GM12891 (cell line): Measurements from ENCODE around the gene PLA2G1B.

Source experiments
- DNase-seq: peaks from one replicate; pipeline ENCODE4 v3.0.0; 2011; ENCODE audit warnings: low spot score; ENCODE audit not compliant: insufficient read length
- FAIRE-seq: peaks from 2 replicates; lab custom pipeline; 2011; peaks lifted over from hg19 to GRCh38; lab: Jason Lieb, UNC
- PAX5 ChIP-seq: IDR thresholded peaks from 2 replicates; pipeline ENCODE4 v1.6.1; 2011; ENCODE audit warnings: low read length, moderate library complexity, mild to moderate bottlenecking; ENCODE audit not compliant: insufficient read depth, severe bottlenecking
- POLR2A ChIP-seq: IDR thresholded peaks from 2 replicates; pipeline ENCODE4 v1.6.1; 2011; ENCODE audit warnings: low read depth, low read length, control low read depth
- POLR2AphosphoS5 ChIP-seq: IDR thresholded peaks from 2 replicates; pipeline ENCODE4 v1.6.1; 2011; ENCODE audit warnings: low read depth, low read length, control low read depth
- POU2F2 ChIP-seq: IDR thresholded peaks from 2 replicates; pipeline ENCODE4 v1.6.1; 2011; ENCODE audit warnings: low read depth, mild to moderate bottlenecking, control low read depth, low read length, moderate library complexity
- SPI1 ChIP-seq: IDR thresholded peaks from 2 replicates; pipeline ENCODE4 v1.6.1; 2011; ENCODE audit warnings: low read depth, low read length, control low read depth
- TAF1 ChIP-seq: IDR thresholded peaks from 2 replicates; pipeline ENCODE4 v1.6.1; 2011; ENCODE audit warnings: low read depth, low read length, control low read depth

Gene PLA2G1B

GRCh38 chr12:120359128-120359527, 31.5 kb upstream of the PLA2G1B start:
- DNase-seq (no peak), FAIRE-seq (no peak)
- TF ChIP-seq PAX5 (no peak), POLR2A (no peak), POLR2AphosphoS5 (no peak), POU2F2 (no peak), TAF1 (no peak), SPI1 (no peak)

DNA sequence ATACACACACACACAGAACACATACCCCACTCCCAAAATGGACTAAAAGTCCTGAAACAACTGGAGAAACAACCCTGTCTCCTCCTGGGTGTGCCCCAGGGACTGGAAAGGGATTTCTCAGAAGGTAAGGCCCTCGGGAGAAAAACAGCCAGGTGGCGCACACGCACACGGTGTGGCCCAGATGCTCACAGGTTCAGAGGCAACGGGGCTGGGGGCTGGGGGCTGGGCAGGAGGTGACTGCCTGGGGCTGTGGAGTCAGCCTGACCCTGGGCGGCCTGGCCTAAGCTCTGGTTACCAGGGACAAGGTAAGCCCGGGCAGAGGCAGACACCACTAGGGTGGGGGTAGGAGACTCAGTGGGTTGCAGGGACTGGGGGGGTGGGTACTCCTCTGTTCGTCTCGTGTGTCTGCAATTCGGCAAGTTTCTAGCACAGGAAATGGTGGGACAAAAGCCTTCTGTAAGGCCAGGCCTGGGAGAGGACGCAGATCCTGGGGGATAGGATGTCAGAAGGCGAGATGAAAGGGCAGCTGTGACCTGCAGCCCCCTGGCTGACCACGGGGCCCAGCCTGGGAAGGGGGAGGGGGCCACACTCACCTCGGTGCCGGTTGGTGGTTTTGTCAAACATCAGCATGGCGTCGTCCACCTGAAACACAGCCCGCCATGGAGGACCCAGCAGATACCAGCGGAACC, 31.0 kb upstream of the PLA2G1B start:
- TF ChIP-seq POLR2AphosphoS5 (no peak), SPI1 (no peak), TAF1 (no peak), POLR2A (no peak), PAX5 (no peak), POU2F2 (no peak)
- FAIRE-seq (no peak), DNase-seq (no peak)

DNA sequence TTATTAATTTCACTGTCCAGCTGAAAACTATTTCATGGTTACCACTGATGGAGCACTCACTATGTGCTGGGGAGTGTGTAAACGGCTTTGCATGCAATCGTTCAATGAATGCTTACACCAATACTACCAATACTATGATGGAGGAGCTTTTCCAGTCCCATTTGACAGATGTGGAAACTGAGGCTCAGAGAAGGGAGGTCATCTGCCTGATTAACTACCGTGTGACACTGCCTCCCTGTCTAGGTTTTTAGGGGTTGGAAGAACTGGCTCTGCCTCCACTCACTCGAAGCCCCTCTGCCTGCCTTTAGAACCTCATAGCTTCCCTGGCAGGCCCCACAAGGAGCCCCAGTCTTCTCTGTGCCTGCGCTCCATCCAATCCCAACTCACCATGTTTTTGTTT, 29.5 kb upstream of the PLA2G1B start:
- TF ChIP-seq POU2F2, result no peak
- no peak for TF ChIP-seq POLR2A
- TF ChIP-seq PAX5, result no peak
- no peak for TF ChIP-seq SPI1
- no peak for TF ChIP-seq POLR2AphosphoS5
- no peak for TF ChIP-seq TAF1
- DNase-seq (no peak), FAIRE-seq (no peak)

GRCh38 chr12:120356567-120357030, 29.0 kb upstream of the PLA2G1B start:
- TF ChIP-seq SPI1 (no peak), POU2F2 (no peak), POLR2A (no peak), TAF1 (no peak), PAX5 (no peak), POLR2AphosphoS5 (no peak)
- DNase-seq (peak; percentile 89), FAIRE-seq (peak; percentile 97)

DNA sequence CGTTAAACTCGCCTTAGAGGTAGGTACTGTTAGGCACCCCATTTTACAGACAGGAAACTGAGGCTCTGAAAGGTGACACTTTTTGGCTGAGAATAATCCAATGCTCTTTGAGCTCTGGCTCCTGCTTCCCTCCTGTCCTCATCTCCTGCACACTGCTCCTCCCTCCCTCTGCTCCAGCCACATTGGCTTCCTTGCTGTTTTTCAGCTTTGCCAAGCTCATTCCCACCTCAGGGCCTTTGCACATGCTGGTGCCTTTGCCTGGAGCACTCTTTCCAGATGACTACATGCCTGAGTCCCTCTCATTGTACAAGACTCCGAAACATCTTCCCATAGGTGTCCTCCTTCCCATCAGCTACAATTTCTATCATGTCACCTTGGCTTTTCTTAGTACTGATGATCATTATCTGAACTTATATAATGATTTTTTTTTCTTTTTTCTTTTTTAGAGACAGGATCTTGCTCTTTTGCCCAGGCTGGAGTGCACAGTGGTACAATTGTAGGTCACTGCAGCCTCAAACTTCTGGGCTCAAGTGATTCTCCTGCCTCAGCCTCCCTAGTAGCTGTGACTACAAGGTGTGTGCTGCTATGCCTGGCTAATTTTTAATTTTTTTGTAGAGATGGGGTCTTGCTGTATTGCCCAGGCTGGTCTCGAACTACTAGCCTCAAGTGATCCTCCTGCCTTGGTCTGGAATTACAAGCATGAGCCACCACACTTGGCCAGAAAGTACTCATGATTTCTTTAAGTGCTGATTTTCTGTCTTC, 26.2 kb upstream of the PLA2G1B start:
- TF ChIP-seq PAX5 (no peak), POLR2AphosphoS5 (no peak)
- FAIRE-seq (no peak), DNase-seq (no peak)

GRCh38 chr12:120353136-120353535, 25.6 kb upstream of the PLA2G1B start:
- no peak for TF ChIP-seq POLR2AphosphoS5
- TF ChIP-seq POLR2A, result no peak
- no peak for TF ChIP-seq TAF1
- no peak for TF ChIP-seq PAX5
- no peak for TF ChIP-seq POU2F2
- TF ChIP-seq SPI1, result no peak
- DNase-seq (no peak), FAIRE-seq (no peak)

GRCh38 chr12:120352117-120352516, 24.5 kb upstream of the PLA2G1B start:
- FAIRE-seq, result no peak
- DNase-seq, result no peak
- TF ChIP-seq POLR2A, result no peak
- TF ChIP-seq POLR2AphosphoS5, result no peak
- no peak for TF ChIP-seq POU2F2
- no peak for TF ChIP-seq PAX5
- no peak for TF ChIP-seq TAF1
- no peak for TF ChIP-seq SPI1

- FAIRE-seq (no peak), DNase-seq (no peak)
- TF ChIP-seq PAX5, result no peak
- no peak for TF ChIP-seq POU2F2
- TF ChIP-seq TAF1, result no peak
- no peak for TF ChIP-seq SPI1
- TF ChIP-seq POLR2AphosphoS5, result no peak
- TF ChIP-seq POLR2A, result no peak
These were observed 23.2 kb upstream of the PLA2G1B start for GRCh38 chr12:120350576-120351350.

- no peak for DNase-seq
- no peak for TF ChIP-seq SPI1
- TF ChIP-seq POLR2A, result no peak
- TF ChIP-seq TAF1, result no peak
- TF ChIP-seq PAX5, result no peak
- TF ChIP-seq POU2F2, result no peak
- TF ChIP-seq POLR2AphosphoS5, result no peak
- no peak for FAIRE-seq
These were observed 20.2 kb upstream of the PLA2G1B start for GRCh38 chr12:120347766-120348165.
